ENCODE data around the gene SELENOF.

- TF ChIP-seq EZH2 (IDR thresholded peaks at IDR 0.05): no peak
- no peak for TF ChIP-seq CTCF (IDR thresholded peaks at IDR 0.05)
- no peak for TF ChIP-seq EZH2phosphoT487 (IDR thresholded peaks at IDR 0.05)
These were observed 19.8 kb upstream of the SELENOF start for GRCh38 chr1:86933562-86934377.

Measured in neural progenitor cell (in vitro differentiated cells).